ENCODE measurements around the gene XRN2.
"Not testable (repeated sequence)": the region's sequence is repeated elsewhere in the genome, so short reads cannot be mapped to it uniquely, and the experiment has no call there.

XRN2 gene

GRCh38 chr20:21391972-21392352, 88.8 kb downstream of the XRN2 start:
- no peak for DNase-seq

- no peak for DNase-seq
Measured at GRCh38 chr20:21393166-21393565, 90.0 kb downstream of the XRN2 start.

GRCh38 chr20:21393816-21394519, 90.8 kb downstream of the XRN2 start:
- no peak for DNase-seq

- DNase-seq = no peak
Measured at GRCh38 chr20:21394551-21394950, 91.4 kb downstream of the XRN2 start.

GRCh38 chr20:21395051-21395665, 92.0 kb downstream of the XRN2 start:
- DNase-seq = no peak

- peak; percentile 35 to 49 for DNase-seq
Measured at GRCh38 chr20:21395666-21396598, 92.8 kb downstream of the XRN2 start.

- DNase-seq = no peak
Measured at GRCh38 chr20:21396599-21397340, 93.6 kb downstream of the XRN2 start.

GRCh38 chr20:21397341-21398108, 94.4 kb downstream of the XRN2 start, which contains the start of gene NKX2-4:
TSS of gene NKX2-4 (minus strand) at chr20:21397526. CDS start at chr20:21397399, 127 bp downstream.
- no peak for DNase-seq

- no peak for DNase-seq
Measured at GRCh38 chr20:21398109-21399004, 95.2 kb downstream of the XRN2 start.

- DNase-seq = no peak
Measured at GRCh38 chr20:21399005-21399475, 95.9 kb downstream of the XRN2 start.

GRCh38 chr20:21411725-21412124, 108.6 kb downstream of the XRN2 start:
- DNase-seq = no peak

GRCh38 chr20:21413996-21414395, 110.9 kb downstream of the XRN2 start:
- not testable (repeated sequence) for DNase-seq

GRCh38 chr20:21419147-21419546, 116.0 kb downstream of the XRN2 start:
- not testable (repeated sequence) for DNase-seq

- no peak for DNase-seq
Measured at GRCh38 chr20:21421601-21422236, 118.6 kb downstream of the XRN2 start.

- not testable (repeated sequence) for DNase-seq
Measured at GRCh38 chr20:21423712-21424111, 120.6 kb downstream of the XRN2 start.

- DNase-seq = no peak
Measured at GRCh38 chr20:21424846-21425245, 121.7 kb downstream of the XRN2 start.

GRCh38 chr20:21430020-21430419, 126.9 kb downstream of the XRN2 start:
- no peak for DNase-seq

- DNase-seq = no peak
Measured at GRCh38 chr20:21432911-21433310, 129.8 kb downstream of the XRN2 start.

- DNase-seq = no peak
Measured at GRCh38 chr20:21433329-21433890, 130.3 kb downstream of the XRN2 start.

- no peak for DNase-seq
Measured at GRCh38 chr20:21435576-21435975, 132.4 kb downstream of the XRN2 start.
